HEK293T (cell line): ENCODE measurements around the gene EPG5.

ENCODE experiments used
- ARNT ChIP-seq: fragments of 450-650 bp; IDR thresholded peaks from 2 replicates; pipeline ENCODE4 v1.6.1; 2017; ENCODE audit warnings: mild to moderate bottlenecking
- BHLHE40 ChIP-seq: fragments of 450-650 bp; IDR thresholded peaks from 2 replicates; pipeline ENCODE4 v1.6.1; 2016; ENCODE audit warnings: mild to moderate bottlenecking, moderate library complexity, borderline replicate concordance
- CTBP1 ChIP-seq: fragments of 450-650 bp; IDR thresholded peaks from 2 replicates; pipeline ENCODE4 v1.6.1; 2016; ENCODE audit warnings: borderline replicate concordance
- FOXA1 ChIP-seq: fragments of 450-650 bp; IDR thresholded peaks from 2 replicates; pipeline ENCODE4 v1.6.1; 2016; ENCODE audit warnings: mild to moderate bottlenecking
- FOXM1 ChIP-seq: fragments of 450-650 bp; IDR thresholded peaks from 2 replicates; pipeline ENCODE4 v1.6.1; 2017; ENCODE audit warnings: mild to moderate bottlenecking, borderline replicate concordance
- HDGF ChIP-seq: fragments of 450-650 bp; IDR thresholded peaks from 2 replicates; pipeline ENCODE4 v1.6.1; 2017; ENCODE audit warnings: antibody characterized with exemption, borderline replicate concordance
- SUZ12 ChIP-seq: fragments of 450-650 bp; IDR thresholded peaks from 2 replicates; pipeline ENCODE4 v1.6.1; 2016; ENCODE audit warnings: mild to moderate bottlenecking

- TF ChIP-seq BHLHE40, result no peak
- TF ChIP-seq HDGF, result no peak
- TF ChIP-seq CTBP1, result no peak
- TF ChIP-seq SUZ12, result no peak
- TF ChIP-seq FOXM1, result no peak
- no peak for TF ChIP-seq ARNT
- TF ChIP-seq FOXA1, result no peak
Measured at GRCh38 chr18:45801416-45802004, 165.6 kb downstream of the EPG5 start.
